IPS-NIHi7 (cell line): Measurements from ENCODE around the gene KLF3.

ENCODE experiments used
- DNase-seq: peaks from one replicate; pipeline ENCODE4 v3.0.0; 2012; ENCODE audit warnings: mixed read lengths; ENCODE audit errors: extremely low spot score

Gene KLF3

DNA sequence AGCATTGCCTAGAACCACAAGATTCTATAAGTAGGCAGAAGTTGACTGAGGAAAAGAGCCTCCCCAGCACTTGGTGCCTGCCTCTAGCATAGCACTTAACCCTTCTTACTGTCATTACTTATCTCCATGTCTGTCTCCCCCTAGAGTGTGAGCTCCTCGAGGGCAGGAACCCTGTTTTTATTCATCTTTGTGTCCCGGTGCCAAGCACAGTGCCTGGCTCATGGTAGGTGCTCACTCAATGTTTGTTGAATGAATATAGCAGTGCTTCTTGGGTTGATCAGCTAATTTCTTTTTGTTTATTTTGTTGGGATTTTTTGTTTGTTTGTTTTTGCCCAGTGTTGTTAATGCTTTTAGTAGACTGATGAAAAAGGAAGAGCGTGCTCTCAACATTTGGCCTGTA, 30.3 kb downstream of the KLF3 start:
- no peak for DNase-seq

GRCh38 chr4:38695809-38696208, 31.8 kb downstream of the KLF3 start:
- peak; percentile 20 for DNase-seq

DNA sequence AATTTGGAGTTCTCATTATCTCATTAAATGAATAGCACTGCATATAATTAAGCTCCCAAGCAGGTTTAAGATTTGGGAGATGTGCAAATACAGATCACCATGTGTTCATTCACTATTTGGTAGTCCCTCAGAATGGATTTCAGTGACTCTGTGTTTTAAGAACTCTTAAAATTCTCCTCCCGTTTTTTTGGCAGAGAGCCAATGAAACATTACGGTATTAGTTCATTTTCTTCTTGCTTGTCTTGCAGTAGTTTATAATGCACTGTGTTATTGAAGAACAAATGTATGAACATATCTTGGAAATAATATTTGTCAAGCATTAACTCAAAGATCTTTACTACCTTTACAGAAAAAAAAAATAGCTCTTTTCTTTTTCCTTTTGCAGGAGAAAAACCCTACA, 32.7 kb downstream of the KLF3 start:
- DNase-seq: no peak

- DNase-seq: no peak
Observed at GRCh38 chr4:38698176-38698575, 34.2 kb downstream of the KLF3 start.

- DNase-seq: no peak
Observed at GRCh38 chr4:38699112-38699511, 35.1 kb downstream of the KLF3 start.

- no peak for DNase-seq
Observed at GRCh38 chr4:38703635-38704034, 39.6 kb downstream of the KLF3 start.

GRCh38 chr4:38704622-38705154, 40.7 kb downstream of the KLF3 start:
- no peak for DNase-seq

GRCh38 chr4:38706301-38706700, 42.3 kb downstream of the KLF3 start:
- DNase-seq: no peak

- no peak for DNase-seq
Observed at GRCh38 chr4:38710053-38710452, 46.1 kb downstream of the KLF3 start.

DNA sequence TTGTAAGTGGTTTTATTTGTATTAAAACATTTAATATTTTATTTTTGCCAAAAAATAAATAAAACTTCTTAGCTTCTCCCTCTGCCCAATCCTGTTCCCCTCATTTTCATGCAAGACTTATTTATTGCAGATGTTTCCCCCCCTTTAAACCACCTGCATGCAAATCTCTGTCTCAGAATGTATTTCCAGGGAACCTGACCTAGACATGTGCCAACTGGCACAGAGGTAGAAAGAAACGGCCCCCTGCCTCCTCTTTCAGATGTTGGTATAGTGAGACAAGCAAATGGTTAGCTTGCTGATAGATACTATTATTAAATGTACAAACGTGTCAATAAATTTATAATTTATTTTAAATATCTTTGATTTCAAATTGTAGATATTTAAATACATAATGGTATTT, 47.1 kb downstream of the KLF3 start:
- DNase-seq: no peak

DNA sequence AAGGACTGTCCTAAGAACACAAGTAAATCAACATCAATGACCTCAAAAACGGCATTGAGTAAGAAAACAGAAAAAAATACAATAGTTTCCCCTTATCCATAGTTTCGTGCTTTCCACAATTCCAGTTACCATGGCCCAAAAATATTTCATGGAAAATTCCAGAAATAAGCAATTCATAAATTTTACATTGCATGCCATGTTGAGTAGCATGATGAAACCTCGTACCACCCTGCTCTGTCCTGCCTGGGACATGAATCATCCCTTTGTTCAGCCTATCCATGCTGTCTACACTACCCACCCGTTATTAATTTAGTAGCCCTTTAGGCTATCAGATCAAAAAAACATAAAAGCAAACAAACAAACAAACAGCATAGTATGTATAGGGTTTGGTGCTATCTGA, 51.1 kb downstream of the KLF3 start:
- no peak for DNase-seq

DNA sequence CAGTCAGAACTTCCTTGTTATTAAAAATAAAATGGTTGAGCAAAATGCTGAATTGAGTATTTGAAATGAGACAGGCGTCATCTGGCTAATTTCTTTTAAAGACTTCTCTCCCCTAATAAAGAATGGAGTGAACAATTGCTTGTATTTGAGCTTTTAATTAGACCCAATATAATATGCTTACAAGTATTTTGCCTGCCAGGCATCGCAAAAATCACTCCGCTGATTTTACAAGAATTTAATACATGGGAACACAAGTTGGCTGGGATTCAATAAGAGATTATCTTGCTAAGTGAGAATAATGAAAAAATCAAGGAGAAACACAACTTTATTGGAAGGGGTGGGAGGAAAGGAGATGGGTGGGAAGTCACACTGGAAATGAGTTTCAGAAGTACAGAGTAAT, 52.3 kb downstream of the KLF3 start:
- DNase-seq: no peak

DNA sequence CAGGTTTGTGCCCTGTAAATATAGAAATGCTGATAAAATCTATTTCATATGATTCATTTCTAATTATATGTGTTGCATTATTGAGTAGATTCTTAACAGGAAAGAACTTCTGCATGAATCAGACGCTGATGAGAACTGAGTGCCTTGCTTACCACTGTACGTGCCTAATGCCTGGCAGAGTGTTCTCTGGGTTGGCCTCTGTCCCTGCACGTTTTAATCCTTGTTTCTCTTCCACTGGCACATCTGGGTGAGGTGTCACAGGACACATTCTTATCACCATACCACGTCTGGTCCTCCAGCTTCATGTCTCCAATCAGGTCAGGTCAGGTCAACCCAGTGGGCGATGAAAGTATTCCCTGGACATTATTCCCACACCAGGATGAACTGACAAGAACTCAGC, 53.6 kb downstream of the KLF3 start:
- no peak for DNase-seq

- DNase-seq: no peak
Observed at GRCh38 chr4:38723114-38723513, 59.1 kb downstream of the KLF3 start.

DNA sequence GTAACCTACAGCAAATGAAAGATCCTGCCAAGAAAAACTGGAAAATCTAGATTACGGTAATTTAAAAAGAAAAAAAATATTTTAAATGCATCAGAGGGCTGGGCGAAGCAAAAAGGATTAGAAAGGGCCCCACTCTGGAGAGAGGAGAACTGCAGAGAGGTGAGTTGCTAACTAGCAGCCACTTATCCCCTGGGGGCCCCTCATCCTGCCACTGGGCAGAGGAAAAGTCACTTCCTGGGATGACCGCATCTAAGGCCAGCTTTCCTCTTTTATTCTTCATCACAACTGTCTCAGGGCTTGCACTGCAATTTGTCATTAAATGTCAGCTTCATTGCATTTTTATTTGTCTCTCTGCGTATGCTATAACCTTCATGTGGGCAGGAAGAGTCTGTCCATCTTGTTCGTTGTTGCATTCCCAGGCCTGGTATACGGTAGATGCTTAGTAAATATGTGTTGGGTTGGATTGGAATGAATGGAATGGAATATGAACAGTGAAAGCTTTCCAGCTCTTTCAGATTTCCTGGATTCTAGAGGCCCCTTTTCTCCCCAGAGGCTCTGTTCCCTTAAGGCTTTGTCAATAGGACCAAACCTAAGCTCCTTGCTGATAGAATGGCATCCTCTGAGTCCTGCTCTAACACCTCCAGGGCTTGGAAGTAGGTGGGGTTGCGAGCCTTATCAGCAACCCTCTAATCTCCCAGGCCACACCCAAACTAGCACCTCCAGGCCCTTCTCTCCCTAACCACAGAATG, 59.9 kb downstream of the KLF3 start:
- DNase-seq: peak; percentile 55

- DNase-seq: no peak
Observed at GRCh38 chr4:38724475-38724808, 60.4 kb downstream of the KLF3 start.

GRCh38 chr4:38728631-38729141, 64.7 kb downstream of the KLF3 start:
- peak; percentile 42 for DNase-seq

- DNase-seq: no peak
Observed at GRCh38 chr4:38730493-38730829, 66.5 kb downstream of the KLF3 start.

GRCh38 chr4:38730830-38731646, 67.0 kb downstream of the KLF3 start:
- DNase-seq: peak; percentile 86

GRCh38 chr4:38733663-38734062, 69.7 kb downstream of the KLF3 start:
- DNase-seq: no peak

DNA sequence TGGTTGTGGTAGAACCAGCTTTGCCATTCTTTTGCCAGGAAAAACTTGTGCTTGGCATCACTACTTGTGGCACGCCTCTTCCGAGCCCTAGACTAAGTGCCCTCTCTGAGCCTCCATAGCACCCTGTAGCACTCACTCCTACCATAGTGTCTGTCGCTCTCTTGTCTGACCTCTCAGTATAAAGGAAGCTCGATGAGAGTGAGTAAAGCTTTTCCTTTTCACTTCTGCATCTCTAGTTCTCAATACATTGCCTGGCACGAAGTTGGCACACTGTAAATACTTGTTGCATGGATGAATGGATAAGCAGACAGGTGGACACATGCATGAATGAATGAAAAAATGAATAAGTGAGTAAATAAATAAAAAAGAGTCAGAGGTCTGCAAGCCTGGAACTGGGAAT, 70.4 kb downstream of the KLF3 start:
- DNase-seq: no peak

DNA sequence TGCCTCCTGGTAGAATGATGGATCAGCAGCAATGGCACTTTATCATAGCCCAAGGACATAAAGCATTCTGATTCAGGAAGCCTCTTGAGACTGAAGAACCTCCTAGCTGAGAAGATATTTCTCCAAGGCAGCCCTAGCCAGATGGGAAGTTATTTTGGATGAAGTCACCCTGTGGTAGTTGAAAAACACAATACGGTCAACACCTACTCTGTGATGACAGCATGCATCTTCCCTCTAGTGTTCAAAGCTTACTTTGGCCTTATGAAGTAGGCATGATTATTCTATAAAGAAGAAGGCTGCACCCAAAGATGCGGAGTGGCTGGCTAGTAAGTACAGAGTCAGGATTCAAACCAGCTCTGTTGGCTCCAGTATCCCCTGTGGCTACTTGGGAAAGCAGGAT, 70.9 kb downstream of the KLF3 start:
- no peak for DNase-seq

DNA sequence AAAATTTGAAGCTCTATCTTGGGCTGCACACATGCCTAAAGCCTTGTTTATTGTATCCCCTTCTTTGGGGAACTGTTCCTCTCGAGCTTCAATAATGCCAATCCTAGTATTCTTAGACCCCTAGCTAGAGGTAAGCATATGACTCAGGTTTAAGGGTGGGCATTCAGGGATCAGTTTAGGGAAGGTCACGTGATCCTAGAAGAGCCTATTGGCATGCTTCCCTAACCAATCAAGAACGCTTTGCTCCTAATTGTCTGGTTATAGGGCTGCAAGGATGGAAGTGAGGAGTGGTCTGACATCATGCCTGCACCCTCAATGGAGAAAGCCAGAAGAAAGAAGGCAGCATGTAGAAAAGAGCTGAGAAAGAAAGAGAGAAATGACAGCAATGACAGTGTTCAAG, 71.9 kb downstream of the KLF3 start:
- DNase-seq: no peak
